ENCODE data around the gene UNC45A. TPM values are rescaled to one million over a fixed set of nuclear protein-coding genes. Genes with fewer than 3 reads are reported as not detected.

UNC45A gene
- 72.8 and 73.2 TPM in 2 replicates for total RNA-seq

GRCh38 chr15:90934949-90935751 is at the start of gene UNC45A:
TSS of gene UNC45A (plus strand) at chr15:90935285. CDS start at chr15:90935325, 40 bp downstream.
- H3K27me3 Mint-ChIP-seq: no peaks in the 10 kb centered on the region
- ChIA-PET CTCF (interaction anchor here (0.6 to 8.7 kb wide), 15 partner anchors 19 to 616 kb away, joined by 3 to 193 read pairs (median 4); partner anchors contain the start of genes BLM, FES, MAN2A2 and RCCD1), POLR2A (interaction anchor here (0.5 to 8.7 kb wide), 22 partner anchors 8 to 1965 kb away, joined by 3 to 213 read pairs (median 4); partner anchors contain the start of genes BLM, CIB1, FES and GDPGP1)
- TF ChIP-seq CTCF (IDR thresholded peaks at IDR 0.05): no peak
- DNase-seq (peak; percentile 98), ATAC-seq (ENCODE audit: low read depth) (peak; percentile 76)
- intact Hi-C loops (cut with micrococcal nuclease): loop anchor here (1.0 to 5.0 kb wide), 13 partner anchors 19 to 1243 kb away; partner anchors contain the start of genes BLM, CIB1, GDPGP1 and IDH2
- H3K4me3 Mint-ChIP-seq: peak within 1 kb of the TSS; percentile 89
- H3K4me1 Mint-ChIP-seq: peaks cover 41% of the 10 kb centered on the region
- H3K27ac Mint-ChIP-seq: peak within 1 kb of the TSS; percentile 93
- no peaks in the 10 kb centered on the region for H3K9me3 Mint-ChIP-seq
- peaks cover 22% of the 10 kb centered on the region for H3K36me3 Mint-ChIP-seq (ENCODE audit: low read depth)

- peaks cover 34% of the 10 kb centered on the region for H3K4me1 Mint-ChIP-seq
- intact Hi-C loops (cut with micrococcal nuclease): loop anchor here (1.0 to 5.0 kb wide), 9 partner anchors 33 to 565 kb away; partner anchors contain the start of gene BLM
- ChIA-PET CTCF (interaction anchor here (0.6 to 5.8 kb wide), 46 partner anchors 10 to 592 kb away, joined by 3 to 121 read pairs (median 5); partner anchors contain the start of genes BLM, HDDC3, IQGAP1 and MAN2A2), POLR2A (interaction anchor here (0.6 to 3.6 kb wide), 20 partner anchors 11 to 237 kb away, joined by 3 to 35 read pairs (median 4); partner anchors contain the start of genes BLM, HDDC3, MAN2A2 and UNC45A)
- DNase-seq (peak; percentile 78), ATAC-seq (ENCODE audit: low read depth) (peak; percentile 69)
- peaks cover 16% of the 10 kb centered on the region for H3K36me3 Mint-ChIP-seq (ENCODE audit: low read depth)
- H3K9me3 Mint-ChIP-seq: no peaks in the 10 kb centered on the region
- TF ChIP-seq CTCF (IDR thresholded peaks at IDR 0.05): peak; percentile 90
- H3K4me3 Mint-ChIP-seq: peak overlapping the region; percentile 71
- peak overlapping the region; percentile 76 for H3K27ac Mint-ChIP-seq
- H3K27me3 Mint-ChIP-seq: no peaks in the 10 kb centered on the region
Observed at GRCh38 chr15:90885432-90886290, 49.4 kb upstream of the UNC45A start.

GRCh38 chr15:90886291-90886614 is 48.8 kb upstream of the UNC45A start:
- Mint-ChIP-seq H3K36me3 (ENCODE audit: low read depth) (peaks cover 11% of the 10 kb centered on the region), H3K27me3 (no peaks in the 10 kb centered on the region), H3K4me3 (no peak overlapping the region), H3K27ac (peak overlapping the region; percentile 76), H3K9me3 (no peaks in the 10 kb centered on the region), H3K4me1 (peaks cover 34% of the 10 kb centered on the region)
- ChIA-PET POLR2A (interaction anchor here (0.5 to 3.6 kb wide), 12 partner anchors 10 to 377 kb away, joined by 3 to 35 read pairs (median 7); partner anchors contain the start of genes BLM, HDDC3, MAN2A2 and UNC45A), CTCF (interaction anchor here (0.6 to 5.8 kb wide), 37 partner anchors 10 to 593 kb away, joined by 3 to 121 read pairs (median 6); partner anchors contain the start of genes BLM, HDDC3, IQGAP1 and MAN2A2)
- no peak for ATAC-seq (ENCODE audit: low read depth)
- intact Hi-C loops (cut with micrococcal nuclease): loop anchor here (1.0 to 5.0 kb wide), 8 partner anchors 34 to 566 kb away; partner anchors contain the start of gene BLM
- TF ChIP-seq CTCF (IDR thresholded peaks at IDR 0.05): no peak
- no peak for DNase-seq

DNA sequence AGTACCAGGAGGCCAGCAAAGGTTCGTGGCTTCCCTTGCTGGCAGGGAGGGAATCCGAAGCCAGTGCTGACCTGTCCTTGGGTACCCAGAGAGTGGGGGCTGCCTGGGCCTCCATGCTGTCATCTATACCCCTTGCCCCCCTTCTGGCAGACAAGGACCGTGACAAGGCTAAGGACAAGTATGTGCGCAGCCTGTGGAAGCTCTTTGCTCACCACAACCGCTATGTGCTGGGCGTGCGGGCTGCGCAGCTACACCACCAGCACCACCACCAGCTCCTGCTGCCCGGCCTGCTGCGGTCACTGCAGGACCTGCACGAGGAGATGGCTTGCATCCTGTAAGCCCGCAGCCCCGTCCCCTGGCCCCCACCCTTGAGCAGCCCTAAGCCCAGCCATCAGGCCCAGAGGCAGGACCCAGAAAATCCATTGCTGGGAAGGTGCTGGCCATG is 48.0 kb upstream of the UNC45A start:
- Mint-ChIP-seq H3K27me3 (no peaks in the 10 kb centered on the region), H3K4me3 (no peak overlapping the region), H3K9me3 (no peaks in the 10 kb centered on the region), H3K36me3 (ENCODE audit: low read depth) (peaks cover 13% of the 10 kb centered on the region), H3K4me1 (peaks cover 34% of the 10 kb centered on the region), H3K27ac (no peak overlapping the region)
- ATAC-seq (ENCODE audit: low read depth): no peak
- TF ChIP-seq CTCF (IDR thresholded peaks at IDR 0.05): no peak
- POLR2A ChIA-PET: interaction anchor here (1.1 to 2.0 kb wide), 2 partner anchors 16 to 239 kb away, joined by 4 to 14 read pairs; partner anchors contain the start of gene MAN2A2
- intact Hi-C loops (cut with micrococcal nuclease): loop anchor here (2.0 to 5.0 kb wide), 3 partner anchors 35 to 524 kb away; no protein-coding TSS in a partner anchor
- DNase-seq: no peak
- CTCF ChIA-PET: interaction anchor here (1.0 to 5.8 kb wide), 7 partner anchors 16 to 594 kb away, joined by 3 to 121 read pairs (median 14); partner anchors contain the start of genes HDDC3 and UNC45A

All from activated B cell treated with CpG ODN at 0.5 μM for 24 hours (primary cell).